ENCODE data around the gene GTF2IRD1.
"Not testable (repeated sequence)": the region's sequence is repeated elsewhere in the genome, so short reads cannot be mapped to it uniquely, and the experiment has no call there.

The GTF2IRD1 gene

GRCh38 chr7:74453322-74454011 lies at the start of gene GTF2IRD1:
GTF2IRD1 (plus strand) TSS chr7:74453906; CDS start chr7:74508081, 54,175 bp downstream.
- no peak for DNase-seq (ENCODE audit: low read depth, low spot score)

GRCh38 chr7:74404388-74404700 lies 49.4 kb upstream of the GTF2IRD1 start:
- no peak for DNase-seq (ENCODE audit: low read depth, low spot score)

- DNase-seq (ENCODE audit: low read depth, low spot score): no peak
These were observed 49.0 kb upstream of the GTF2IRD1 start for GRCh38 chr7:74404741-74405140.

GRCh38 chr7:74405191-74405898 lies 48.4 kb upstream of the GTF2IRD1 start:
- no peak for DNase-seq (ENCODE audit: low read depth, low spot score)

- no peak for DNase-seq (ENCODE audit: low read depth, low spot score)
These were observed 47.7 kb upstream of the GTF2IRD1 start for GRCh38 chr7:74405899-74406512.

GRCh38 chr7:74407958-74408357 lies 45.7 kb upstream of the GTF2IRD1 start:
- no peak for DNase-seq (ENCODE audit: low read depth, low spot score)

- no peak for DNase-seq (ENCODE audit: low read depth, low spot score)
These were observed 44.1 kb upstream of the GTF2IRD1 start for GRCh38 chr7:74409571-74409970.

- DNase-seq (ENCODE audit: low read depth, low spot score): no peak
These were observed 42.9 kb upstream of the GTF2IRD1 start for GRCh38 chr7:74410772-74411171.

GRCh38 chr7:74411571-74411970 lies 42.1 kb upstream of the GTF2IRD1 start:
- DNase-seq (ENCODE audit: low read depth, low spot score): not testable (repeated sequence)

- DNase-seq (ENCODE audit: low read depth, low spot score): no peak
These were observed 41.6 kb upstream of the GTF2IRD1 start for GRCh38 chr7:74412056-74412455.

- DNase-seq (ENCODE audit: low read depth, low spot score): no peak
These were observed 41.1 kb upstream of the GTF2IRD1 start for GRCh38 chr7:74412603-74413002.

- DNase-seq (ENCODE audit: low read depth, low spot score): not testable (repeated sequence)
These were observed 38.9 kb upstream of the GTF2IRD1 start for GRCh38 chr7:74414595-74415333.

- no peak for DNase-seq (ENCODE audit: low read depth, low spot score)
These were observed 36.2 kb upstream of the GTF2IRD1 start for GRCh38 chr7:74417419-74417971.

GRCh38 chr7:74418076-74418475 lies 35.6 kb upstream of the GTF2IRD1 start:
- DNase-seq (ENCODE audit: low read depth, low spot score): no peak

GRCh38 chr7:74418538-74418937 lies 35.2 kb upstream of the GTF2IRD1 start:
- no peak for DNase-seq (ENCODE audit: low read depth, low spot score)

GRCh38 chr7:74419232-74419631 lies 34.5 kb upstream of the GTF2IRD1 start:
- DNase-seq (ENCODE audit: low read depth, low spot score): not testable (repeated sequence)

GRCh38 chr7:74420006-74420405 lies 33.7 kb upstream of the GTF2IRD1 start:
- no peak for DNase-seq (ENCODE audit: low read depth, low spot score)

- no peak for DNase-seq (ENCODE audit: low read depth, low spot score)
These were observed 29.3 kb upstream of the GTF2IRD1 start for GRCh38 chr7:74424291-74424880.

- no peak for DNase-seq (ENCODE audit: low read depth, low spot score)
These were observed 25.7 kb upstream of the GTF2IRD1 start for GRCh38 chr7:74428023-74428422.

GRCh38 chr7:74429153-74429747 lies 24.5 kb upstream of the GTF2IRD1 start:
- DNase-seq (ENCODE audit: low read depth, low spot score): no peak

GRCh38 chr7:74430409-74430808 lies 23.3 kb upstream of the GTF2IRD1 start:
- DNase-seq (ENCODE audit: low read depth, low spot score): not testable (repeated sequence)

Measured in activated CD4-positive, CD25-positive, alpha-beta regulatory T cell treated with anti-CD3 and anti-CD28 coated beads, Interleukin-2, amount 50 U/mL, for 16 hours (primary cell).